DND-41 (cell line): ENCODE measurements around the gene ZSWIM4.

Experiments
- EZH2 ChIP-seq: IDR thresholded peaks from 3 replicates; pipeline ENCODE4 v1.6.1; 2012; ENCODE audit warnings: borderline replicate concordance, low read depth, mild to moderate bottlenecking, moderate library complexity, low read length, inconsistent platforms; ENCODE audit not compliant: severe bottlenecking
- TF ChIP-seq, protein P1 (sequence below): IDR thresholded peaks from 2 replicates; pipeline ENCODE4 v1.5.1; 2012; ENCODE audit warnings: borderline replicate concordance, low read length, moderate library complexity, mild to moderate bottlenecking; ENCODE audit not compliant: poor library complexity, severe bottlenecking; ENCODE audit errors: extremely low read depth

DNA sequence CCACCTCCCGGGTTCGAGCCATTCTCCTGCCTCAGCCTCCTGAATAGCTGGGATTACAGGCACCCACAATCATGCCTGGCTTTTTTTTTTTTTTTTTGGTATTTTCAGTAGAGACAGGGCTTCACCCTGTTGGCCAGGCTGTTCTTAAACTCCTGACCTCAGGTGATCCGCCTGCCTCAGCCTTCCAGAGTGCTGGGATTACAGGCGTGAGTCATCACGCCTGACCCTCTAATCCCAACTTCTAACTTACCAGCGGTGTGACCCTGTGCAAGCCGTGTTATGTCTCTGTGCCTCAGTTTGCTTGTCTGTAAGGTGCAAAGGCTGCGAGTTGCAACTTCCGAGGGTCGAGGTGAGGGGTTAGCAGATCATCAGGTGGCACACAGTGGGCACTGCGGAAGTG lies 17.3 kb downstream of the ZSWIM4 start:
- TF ChIP-seq, protein P1, sequence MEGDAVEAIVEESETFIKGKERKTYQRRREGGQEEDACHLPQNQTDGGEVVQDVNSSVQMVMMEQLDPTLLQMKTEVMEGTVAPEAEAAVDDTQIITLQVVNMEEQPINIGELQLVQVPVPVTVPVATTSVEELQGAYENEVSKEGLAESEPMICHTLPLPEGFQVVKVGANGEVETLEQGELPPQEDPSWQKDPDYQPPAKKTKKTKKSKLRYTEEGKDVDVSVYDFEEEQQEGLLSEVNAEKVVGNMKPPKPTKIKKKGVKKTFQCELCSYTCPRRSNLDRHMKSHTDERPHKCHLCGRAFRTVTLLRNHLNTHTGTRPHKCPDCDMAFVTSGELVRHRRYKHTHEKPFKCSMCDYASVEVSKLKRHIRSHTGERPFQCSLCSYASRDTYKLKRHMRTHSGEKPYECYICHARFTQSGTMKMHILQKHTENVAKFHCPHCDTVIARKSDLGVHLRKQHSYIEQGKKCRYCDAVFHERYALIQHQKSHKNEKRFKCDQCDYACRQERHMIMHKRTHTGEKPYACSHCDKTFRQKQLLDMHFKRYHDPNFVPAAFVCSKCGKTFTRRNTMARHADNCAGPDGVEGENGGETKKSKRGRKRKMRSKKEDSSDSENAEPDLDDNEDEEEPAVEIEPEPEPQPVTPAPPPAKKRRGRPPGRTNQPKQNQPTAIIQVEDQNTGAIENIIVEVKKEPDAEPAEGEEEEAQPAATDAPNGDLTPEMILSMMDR, result no peak
- no peak for TF ChIP-seq EZH2
